ENCODE data around the gene AREG.
A peak's percentile ranks its signal among the peaks of the same experiment; 100 is the strongest.

AREG gene

DNA sequence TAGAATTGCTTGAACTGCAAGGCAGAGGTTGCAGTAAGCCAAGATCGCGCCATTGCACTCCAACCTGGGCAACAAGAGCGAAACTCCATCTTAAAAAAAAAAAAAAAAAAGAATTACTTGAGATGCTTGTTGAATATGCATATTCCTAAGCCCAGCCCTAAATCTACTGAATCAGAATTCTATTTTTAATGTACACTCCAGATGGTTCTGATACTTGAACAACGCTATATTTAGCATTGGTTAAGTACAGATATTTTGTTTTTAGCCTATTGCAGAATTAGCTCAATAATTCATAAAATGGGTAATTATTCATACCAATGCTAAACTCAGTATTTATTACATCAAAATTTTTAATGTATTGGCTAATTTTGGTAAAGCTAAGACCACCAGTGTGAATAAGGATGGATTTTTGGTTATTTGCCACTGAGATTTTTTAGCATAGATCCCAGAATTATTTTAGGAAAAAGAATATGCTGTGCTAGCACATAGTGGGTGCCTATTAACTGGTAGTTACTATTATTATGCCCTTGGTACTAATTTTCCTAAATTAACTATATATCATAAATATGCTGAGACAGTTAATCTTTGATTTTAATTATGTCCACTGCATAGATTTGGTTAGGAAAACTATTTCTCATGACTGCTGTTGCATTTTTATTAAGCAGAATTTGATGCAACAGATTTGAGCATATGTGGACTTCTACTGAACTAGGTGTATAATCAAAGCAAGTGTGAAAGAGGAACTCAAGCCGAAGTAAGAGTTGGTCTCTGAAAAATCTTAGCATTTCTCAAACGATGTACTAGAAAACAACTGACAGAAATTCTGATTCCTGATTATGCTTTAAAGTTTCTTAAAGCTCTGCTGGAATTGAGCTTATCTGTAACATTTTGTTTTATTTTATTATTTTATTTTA, 9.2 kb downstream of the AREG start:
- TF ChIP-seq, protein P1, sequence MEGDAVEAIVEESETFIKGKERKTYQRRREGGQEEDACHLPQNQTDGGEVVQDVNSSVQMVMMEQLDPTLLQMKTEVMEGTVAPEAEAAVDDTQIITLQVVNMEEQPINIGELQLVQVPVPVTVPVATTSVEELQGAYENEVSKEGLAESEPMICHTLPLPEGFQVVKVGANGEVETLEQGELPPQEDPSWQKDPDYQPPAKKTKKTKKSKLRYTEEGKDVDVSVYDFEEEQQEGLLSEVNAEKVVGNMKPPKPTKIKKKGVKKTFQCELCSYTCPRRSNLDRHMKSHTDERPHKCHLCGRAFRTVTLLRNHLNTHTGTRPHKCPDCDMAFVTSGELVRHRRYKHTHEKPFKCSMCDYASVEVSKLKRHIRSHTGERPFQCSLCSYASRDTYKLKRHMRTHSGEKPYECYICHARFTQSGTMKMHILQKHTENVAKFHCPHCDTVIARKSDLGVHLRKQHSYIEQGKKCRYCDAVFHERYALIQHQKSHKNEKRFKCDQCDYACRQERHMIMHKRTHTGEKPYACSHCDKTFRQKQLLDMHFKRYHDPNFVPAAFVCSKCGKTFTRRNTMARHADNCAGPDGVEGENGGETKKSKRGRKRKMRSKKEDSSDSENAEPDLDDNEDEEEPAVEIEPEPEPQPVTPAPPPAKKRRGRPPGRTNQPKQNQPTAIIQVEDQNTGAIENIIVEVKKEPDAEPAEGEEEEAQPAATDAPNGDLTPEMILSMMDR (conservative IDR thresholded peaks at IDR 0.05; ENCODE audit: low read depth), result no peak
- DNase-seq (ENCODE audit: low spot score), result no peak
- ChIA-PET POLR2A (ENCODE audit: low non-redundant PET) (no interaction called here), CTCF (interaction anchor here (0.6 to 0.9 kb wide), 2 partner anchors 43 to 77 kb away, joined by 3 read pairs; no protein-coding TSS in a partner anchor)
- peak overlapping the region; percentile 71 for H3K27ac ChIP-seq

DNA sequence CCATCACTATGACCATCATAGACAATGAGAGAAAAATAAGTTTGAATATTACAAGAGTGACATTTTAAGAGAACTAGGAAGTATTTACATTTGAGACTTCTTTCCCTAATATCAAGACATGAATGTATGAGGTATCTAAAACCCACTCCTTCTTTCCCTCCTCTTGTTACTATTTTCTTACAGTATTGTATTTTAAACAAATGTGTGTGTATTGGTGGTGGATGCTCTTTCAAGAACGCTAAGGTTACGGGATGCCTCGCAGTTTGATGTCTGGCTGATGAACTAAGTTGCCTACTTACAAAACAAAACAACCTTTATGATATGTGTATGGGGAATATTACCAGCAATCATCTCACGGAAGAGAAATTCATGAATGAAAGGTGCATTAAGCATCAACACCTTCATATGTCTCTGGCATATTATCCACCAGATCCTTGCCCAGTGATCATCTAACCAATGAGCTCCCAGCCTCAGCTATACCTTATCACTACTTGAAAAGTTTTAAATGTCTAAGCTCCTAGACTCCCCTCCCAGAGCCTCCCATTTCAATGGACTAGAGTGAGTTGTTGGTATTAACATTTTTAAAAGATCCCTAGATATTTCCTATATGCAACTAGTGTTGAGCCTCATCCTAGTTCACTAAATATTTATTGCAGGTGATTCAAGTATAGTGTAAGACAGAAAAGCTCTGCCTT, 10.6 kb downstream of the AREG start:
- DNase-seq (ENCODE audit: low spot score), result no peak
- TF ChIP-seq, protein P1 (conservative IDR thresholded peaks at IDR 0.05; ENCODE audit: low read depth), result no peak
- no peak overlapping the region for H3K27ac ChIP-seq
- POLR2A ChIA-PET (ENCODE audit: low non-redundant PET), result no interaction called here
- CTCF ChIA-PET, result interaction anchor here (0.7 to 1.0 kb wide), 3 partner anchors 35 to 216 kb away, joined by 3 read pairs; no protein-coding TSS in a partner anchor

DNA sequence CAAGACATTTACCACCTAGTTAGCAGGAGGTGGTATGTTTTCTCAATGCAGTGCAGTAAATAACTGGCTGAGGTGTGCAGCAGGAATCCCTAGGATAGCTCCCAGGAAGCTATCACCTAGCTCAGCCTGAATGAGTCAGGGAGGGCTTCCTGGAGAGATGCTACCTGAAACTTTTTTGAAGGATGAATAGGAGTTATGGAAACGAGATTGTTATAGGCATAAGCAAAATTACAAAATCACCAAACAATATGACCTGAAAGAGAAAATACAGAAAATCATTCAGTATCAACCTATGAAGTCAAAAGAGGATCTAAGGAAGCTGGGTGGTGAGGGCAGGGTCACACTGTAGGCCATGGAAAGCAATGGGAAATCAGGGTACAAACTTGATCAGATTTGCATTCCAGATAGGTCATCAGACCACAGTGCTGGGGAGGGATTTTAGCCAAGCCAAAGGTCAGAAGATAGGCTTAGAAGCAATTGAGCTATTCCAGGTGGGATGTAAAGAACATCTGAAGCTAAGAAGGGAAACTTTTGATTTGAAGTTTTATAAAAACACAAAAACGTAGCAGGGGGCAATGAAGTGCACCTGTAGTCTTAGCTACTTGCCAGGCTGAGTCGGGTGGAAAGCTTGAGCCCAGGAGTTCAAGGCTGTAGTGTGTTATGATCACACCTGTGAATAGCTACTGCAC, 11.3 kb downstream of the AREG start:
- TF ChIP-seq, protein P1 (conservative IDR thresholded peaks at IDR 0.05; ENCODE audit: low read depth), result no peak
- POLR2A ChIA-PET (ENCODE audit: low non-redundant PET), result no interaction called here
- CTCF ChIA-PET, result interaction anchor here (0.6 to 1.0 kb wide), 4 partner anchors 17 to 215 kb away, joined by 3 to 6 read pairs (median 3); no protein-coding TSS in a partner anchor
- DNase-seq (ENCODE audit: low spot score), result no peak
- H3K27ac ChIP-seq, result no peak overlapping the region

DNA sequence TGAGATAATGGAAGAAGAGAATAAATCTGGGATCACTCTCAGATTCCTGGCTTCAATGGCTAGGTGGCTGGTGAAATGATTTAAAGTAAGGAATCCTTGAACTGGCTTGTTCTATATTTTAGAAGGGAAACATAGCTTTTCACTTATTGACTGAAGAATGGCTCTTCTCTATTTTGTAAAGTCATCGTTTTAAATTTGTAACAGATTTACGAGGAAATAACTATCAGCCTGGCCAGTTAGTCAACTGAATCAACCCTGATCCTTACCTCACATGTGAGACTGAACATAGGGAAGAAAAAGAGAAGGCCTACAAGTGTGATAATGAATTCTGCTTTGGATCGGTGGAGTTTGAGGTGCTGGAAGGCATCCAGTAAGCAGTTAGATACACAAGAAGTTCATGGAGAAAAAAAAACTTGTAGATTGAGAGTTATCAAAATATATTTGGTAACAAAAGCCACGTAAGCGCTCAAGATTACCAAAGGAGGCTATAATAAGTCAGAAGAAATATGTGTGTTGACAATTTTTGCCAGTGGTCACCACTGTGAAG, 12.0 kb downstream of the AREG start:
- TF ChIP-seq, protein P1 (conservative IDR thresholded peaks at IDR 0.05; ENCODE audit: low read depth), result no peak
- no peak for DNase-seq (ENCODE audit: low spot score)
- no peak overlapping the region for H3K27ac ChIP-seq
- ChIA-PET POLR2A (ENCODE audit: low non-redundant PET) (no interaction called here), CTCF (interaction anchor here (0.6 to 1.0 kb wide), 3 partner anchors 16 to 214 kb away, joined by 3 to 6 read pairs (median 3); no protein-coding TSS in a partner anchor)

DNA sequence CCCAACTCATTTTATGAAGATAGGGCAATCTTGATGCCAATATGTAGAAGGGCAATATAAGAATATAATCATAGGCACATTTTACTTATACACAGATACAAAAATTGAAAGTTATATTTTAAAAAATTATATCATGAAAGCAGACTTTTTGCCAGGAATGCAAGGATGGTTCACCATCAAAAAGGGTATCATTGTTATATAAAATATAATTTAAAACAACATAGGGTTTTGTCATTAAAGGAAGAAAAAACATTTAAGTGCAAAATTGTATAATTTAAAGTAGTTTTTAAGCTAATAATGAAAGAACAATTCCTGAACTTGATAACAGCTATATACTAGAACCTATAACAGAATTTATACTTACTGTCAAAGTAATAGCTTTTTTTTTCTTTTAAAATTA, 15.9 kb downstream of the AREG start:
- TF ChIP-seq, protein P1 (conservative IDR thresholded peaks at IDR 0.05; ENCODE audit: low read depth), result no peak
- H3K27ac ChIP-seq, result no peak overlapping the region
- ChIA-PET POLR2A (ENCODE audit: low non-redundant PET) (no interaction called here), CTCF (interaction anchor here (0.7 kb wide), 1 partner anchor 90 kb away, joined by 5 read pairs; no protein-coding TSS in a partner anchor)
- no peak for DNase-seq (ENCODE audit: low spot score)

DNA sequence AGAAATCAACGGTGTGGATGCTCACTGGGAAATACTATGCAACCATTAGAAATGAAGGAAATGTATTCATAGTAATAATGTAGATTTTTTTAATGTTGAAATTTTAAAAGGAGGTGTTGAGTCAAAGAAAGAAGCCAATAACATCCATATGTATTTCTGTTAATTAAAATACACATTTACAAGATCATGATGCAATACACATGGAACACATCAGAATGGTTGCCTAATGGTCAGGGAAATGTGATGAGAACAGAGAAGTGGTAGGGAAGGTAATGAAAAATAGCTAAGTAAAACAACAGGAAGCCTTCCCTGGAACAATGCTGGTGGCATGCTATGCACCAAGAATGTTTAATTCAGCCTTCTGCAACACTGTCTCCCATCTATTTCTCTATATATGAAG, 18.2 kb downstream of the AREG start:
- ChIA-PET POLR2A (ENCODE audit: low non-redundant PET) (no interaction called here), CTCF (no interaction called here)
- no peak overlapping the region for H3K27ac ChIP-seq
- DNase-seq (ENCODE audit: low spot score), result no peak
- TF ChIP-seq, protein P1 (conservative IDR thresholded peaks at IDR 0.05; ENCODE audit: low read depth), result no peak
